HG02973 (cell line): ENCODE data around the gene STK25.

Experiments
- ATAC-seq: cut with Tn5 transposase; IDR thresholded peaks from one replicate; pipeline ENCODE4 v1.9.1; 2021; ENCODE audit warnings: moderate library complexity; ENCODE audit not compliant: unreplicated experiment

STK25 gene

DNA sequence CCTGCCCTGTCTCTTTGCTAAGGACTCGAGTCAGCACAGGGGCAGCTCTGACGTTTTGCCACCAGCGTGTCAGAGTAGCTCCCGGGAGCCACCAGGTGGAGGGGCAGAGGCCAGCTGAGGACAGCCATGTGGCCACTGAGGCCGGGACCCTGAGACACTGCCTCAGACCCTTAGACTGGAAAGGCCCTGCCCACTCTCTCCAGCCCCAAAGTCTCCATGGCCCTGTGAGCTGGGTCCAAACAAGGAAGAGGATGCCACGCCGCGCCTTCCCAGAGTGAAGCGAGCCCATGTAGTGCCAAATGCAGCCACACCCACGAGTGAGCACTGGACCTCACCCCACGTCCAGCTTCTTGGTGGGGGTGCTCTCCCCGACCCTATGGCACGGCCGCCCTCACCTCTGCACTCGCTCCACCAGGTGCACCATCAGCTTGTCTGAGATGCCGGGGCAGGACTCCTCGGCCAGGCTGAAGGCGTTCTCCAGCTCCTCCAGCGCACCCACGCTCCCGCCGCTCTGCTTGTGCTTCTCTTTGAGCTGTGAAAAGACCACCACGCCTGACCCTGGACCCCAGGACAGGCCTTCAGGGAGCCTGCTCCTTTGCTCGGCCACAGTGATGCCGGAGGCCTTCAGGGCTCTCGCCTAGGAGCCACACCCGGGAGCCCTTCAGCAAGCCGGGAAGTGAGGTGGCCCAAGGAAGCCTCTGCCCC is 12.2 kb downstream of the STK25 start:
- no peak for ATAC-seq

DNA sequence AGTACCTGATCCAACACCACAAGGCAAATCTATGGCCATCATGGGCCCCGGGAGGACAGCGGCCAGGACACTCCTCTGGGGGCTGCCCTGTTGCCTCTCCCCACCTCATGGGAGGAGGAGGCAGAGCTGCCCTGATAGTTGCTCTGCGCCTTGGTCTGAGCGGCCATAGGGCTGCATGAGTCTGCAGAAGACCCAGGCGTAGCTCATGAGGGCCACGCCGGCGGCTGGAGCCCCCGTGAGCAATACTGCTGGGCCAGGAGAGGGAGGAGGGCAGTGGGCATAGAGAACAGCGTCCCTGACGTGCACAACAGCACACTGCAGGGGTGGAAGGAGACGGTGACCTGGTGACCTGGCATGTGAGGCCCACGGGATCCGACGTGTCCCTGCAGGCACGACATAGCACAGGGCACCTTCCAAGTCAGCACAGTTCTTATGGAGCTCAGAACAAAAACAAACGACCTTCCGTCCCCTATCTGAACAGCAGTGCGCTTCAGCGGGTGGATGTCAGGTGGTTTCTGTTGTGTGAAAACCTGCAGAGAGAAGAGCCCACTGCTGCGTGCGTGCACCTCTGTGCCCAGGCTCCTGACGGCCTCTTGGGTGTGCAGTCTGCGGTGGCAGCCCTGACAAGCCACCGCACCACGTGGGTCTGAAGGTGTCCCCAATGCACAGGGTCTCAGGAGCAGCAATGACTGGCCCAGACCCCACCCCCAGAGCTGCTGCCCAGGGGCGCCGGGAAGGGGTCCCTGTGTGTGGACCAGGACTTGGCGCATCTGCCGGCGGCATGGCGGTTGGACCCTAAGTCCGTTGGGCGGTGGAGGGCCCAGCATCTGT is 13.0 kb downstream of the STK25 start:
- no peak for ATAC-seq

DNA sequence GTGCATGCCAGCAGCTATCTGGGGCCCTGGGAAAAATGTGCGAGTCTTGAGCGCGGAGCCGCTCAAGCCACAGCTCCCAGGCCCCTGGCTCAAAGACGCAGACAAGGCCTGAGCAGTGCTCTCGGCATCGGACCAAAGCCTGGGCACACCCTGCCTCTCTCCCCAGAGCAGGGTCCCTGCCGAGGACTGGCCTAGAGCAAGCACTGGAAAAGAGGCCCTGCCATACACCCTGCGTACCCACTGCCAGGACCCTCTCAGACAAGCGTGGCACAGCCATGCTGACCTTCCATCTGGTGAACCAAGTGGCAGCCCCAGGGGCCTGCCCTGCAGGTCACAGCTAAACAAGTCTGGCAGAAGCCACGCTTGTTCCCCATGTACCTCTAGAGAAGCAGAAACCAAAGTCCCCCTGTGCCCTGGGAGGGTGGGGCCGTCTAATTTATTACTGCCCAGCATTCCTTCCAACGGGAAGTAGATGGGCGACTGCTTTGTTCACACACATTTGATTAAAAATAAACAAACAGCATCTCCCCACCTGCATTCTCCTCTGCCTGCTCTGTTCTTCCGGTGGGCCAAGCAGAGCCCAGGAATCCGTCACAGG is 14.0 kb downstream of the STK25 start:
- ATAC-seq, result no peak

DNA sequence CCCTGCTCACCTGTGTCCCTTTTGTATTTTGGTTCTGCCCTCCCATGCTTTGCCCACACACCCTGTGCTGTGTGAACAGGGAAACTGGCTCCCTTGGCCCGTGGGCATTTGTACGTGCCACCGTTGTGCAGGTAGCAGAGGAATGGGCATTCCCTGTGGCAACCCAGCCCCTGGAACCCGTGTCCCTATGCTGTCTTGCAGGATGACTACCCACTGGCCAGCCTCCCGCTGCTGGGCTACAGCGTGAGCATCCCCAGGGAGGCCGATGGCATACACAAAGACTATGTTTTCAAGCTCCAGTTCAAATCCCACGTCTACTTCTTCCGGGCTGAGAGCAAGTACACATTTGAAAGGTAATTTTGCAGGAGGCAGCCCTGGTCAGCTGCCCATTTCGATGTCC is 15.3 kb downstream of the STK25 start:
- ATAC-seq, result no peak

DNA sequence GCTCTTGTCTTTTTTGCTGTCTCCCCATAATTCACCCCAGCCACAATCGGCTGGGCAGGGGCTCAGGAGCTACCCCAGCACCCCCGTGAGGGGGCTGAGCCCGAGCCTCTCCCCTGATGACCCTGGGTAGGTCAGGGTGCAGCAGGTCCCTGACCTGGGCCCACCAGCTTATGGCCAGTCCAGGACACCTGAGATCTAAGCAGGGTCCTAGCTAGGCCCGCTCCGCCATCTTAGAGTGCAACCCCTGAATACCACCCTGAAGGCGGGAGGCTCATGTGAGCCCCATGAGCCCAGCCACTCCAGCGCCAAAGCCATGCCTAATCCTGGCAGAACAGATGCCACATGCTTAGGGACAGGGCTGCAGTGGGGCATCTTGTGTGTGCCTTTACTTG is 16.2 kb downstream of the STK25 start:
- no peak for ATAC-seq

DNA sequence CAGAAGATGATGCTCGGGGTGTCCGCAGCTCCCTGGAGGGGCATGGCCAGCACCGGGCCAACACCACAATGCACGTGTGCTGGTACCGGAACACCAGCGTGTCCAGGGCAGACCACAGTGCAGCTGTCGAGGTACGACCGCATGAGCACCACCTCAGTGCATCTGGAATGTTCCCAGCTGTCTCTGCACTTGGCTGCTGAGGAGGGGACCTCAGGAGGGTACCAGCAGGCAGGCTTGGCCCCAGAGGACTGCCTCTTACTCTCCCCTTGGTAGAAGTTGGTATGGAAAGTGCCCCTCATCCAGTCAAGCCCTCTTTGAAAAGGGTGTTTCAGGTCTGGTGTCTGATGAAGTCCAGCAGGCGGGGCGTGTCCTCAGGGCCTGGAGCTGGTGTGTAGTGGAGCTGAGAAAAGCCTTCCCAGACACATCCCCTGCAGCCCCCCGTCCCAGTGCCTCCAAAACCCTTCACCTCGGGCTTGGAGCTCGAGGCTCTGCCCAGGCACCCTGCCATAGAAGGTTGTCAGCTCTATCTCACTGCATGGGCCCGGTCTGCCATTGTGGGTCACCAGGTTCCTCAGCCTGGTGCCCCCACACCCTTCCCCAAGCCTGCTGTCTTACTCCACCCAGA is 16.7 kb downstream of the STK25 start:
- no peak for ATAC-seq

DNA sequence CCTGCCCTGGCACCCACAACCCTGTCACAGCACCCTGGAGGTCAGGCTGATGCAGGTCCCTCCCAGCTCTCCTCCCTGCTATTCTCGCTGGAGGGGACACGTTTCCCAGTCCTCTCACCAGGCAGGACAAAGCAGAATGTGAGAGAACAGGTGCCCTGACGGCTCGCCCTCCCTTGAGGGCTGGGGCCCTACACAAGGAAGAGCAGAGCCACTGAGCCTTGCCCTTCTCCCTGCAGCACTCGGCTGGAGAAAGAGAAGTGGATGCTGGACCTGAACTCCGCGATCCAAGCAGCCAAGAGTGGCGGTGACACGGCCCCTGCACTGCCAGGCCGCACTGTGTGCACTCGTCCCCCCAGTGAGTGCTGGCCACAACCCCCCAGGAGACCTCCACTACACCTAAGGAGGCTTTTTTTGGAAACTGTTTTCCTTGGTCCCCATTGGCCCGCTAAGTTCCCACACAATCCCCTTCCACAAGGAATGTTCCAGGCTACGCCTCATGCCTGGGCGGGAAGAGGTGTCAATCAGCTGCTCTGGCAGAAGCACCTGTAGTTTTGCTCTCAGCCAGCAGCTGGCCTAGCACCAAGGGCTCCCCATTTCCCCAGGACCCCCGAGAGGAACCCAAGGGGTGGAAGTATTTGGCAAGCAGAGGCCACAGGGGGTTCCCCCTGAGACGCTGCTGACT is 17.4 kb downstream of the STK25 start:
- ATAC-seq, result no peak

DNA sequence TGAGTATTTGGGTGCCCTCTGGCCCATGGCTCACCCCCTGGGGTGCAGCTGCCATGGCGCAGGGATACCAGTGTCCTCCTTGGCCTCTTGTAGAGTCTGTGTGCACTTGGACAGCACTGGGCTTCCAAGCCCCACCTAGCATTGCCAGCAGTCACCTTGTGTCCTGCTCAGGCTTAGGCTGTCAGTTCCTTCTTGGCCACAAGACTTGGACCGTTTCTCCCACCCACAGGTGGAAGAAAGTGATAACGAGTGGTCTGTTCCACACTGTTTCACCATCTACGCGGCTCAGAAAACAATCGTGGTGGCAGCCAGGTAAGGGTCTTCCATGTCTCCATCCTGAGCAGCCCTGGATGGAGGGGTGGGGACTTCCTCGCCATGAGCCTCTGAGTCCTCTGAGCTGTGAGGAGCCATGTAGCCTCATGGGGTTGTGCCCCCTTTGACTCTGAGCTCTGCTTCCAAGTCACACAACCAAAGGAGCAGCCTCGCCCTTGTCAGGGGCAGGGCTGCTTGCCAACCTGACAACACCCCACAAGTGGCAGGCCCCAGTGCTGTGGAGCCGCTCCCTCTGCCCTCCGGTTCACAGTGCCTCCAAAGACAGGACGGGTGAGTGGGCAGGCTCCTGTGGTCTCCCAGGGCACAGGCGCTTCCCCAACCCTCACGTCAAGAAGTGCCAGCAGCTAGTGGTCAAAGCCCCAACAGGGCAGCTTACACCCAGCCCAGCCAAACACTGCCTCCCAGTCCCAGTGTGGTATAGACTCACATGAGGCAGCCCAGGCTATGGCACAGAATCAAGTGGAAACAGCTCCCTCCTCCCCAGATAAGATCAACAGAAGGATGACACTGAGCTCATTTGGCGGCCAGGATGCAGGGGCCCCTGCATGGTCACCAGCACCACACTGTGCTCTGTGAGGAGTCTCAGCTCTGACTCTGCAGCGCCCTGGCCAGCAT is 18.4 kb downstream of the STK25 start:
- no peak for ATAC-seq

DNA sequence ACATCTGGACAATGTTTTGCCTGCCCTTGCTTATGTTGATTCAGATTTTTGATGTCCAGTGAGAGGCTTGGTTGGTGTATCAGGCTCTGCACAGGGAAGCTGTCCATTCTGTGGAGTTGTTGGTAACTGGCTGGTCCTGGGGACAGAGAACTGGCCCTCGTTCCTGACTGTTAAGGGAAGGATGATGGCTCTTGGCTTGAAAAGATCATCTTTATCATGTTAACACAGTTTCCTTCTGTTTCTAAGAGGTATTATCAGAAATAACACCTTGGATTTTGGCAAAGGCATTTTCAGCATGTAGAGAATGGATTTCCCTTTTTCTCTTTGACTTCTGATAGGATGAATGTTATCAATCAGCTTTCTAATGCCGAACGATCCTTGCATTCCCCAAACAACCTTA is 19.3 kb downstream of the STK25 start:
- ATAC-seq, result no peak

DNA sequence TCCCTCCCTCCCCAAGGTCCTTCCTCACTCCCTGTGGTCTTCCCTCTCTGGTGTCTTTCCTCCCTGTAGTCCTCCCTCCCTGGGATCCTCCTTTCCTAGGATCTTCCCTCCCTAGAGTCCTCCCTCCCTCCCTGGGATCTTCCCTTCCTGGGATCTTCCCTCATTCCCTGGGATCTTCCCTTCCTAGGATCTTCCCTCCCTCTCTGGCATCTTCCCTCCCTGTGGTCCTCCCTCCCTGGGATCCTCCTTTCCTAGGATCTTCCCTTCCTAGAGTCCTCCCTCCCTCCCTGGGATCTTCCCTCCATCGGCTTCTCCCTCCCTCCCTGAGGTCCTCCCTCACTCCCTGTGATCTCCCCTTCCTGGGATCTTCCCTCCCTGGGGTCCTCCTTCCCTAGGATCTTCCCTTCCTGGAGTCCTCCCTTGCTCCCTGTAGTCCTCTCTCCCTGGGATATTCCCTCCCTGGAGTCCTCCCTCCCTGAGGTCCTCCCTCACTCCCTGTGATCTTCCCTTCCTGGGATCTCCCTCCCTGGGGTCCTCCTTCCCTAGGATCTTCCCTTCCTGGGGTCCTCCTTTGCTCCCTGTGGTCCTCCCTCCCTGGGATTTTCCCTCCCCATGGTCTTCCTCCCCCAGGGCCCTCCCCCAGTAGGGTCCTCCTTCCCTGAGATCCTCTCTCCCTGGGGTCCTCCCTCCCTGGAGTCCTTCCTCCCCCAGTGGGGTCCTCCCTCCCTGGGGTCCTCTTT is 23.0 kb downstream of the STK25 start:
- ATAC-seq, result no peak

DNA sequence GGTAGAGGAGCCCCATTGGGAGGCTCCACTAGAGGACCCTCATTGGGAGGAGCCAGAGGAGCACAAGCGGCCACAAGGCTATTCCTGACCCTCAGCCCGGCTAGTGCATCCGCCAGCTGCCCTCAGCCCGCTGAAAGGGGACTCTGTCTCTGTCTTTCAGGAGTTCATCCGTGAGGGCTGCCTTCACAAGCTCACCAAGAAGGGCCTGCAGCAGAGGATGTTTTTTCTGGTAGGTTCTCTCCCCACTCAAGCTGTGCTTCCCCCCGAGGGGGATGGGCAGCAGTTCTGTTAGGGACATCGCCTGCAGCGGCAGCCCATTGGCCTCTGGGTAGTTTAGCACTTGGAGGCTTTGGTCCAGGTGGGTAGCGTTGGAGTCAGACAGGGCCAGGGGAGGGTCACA is 25.1 kb downstream of the STK25 start:
- ATAC-seq, result no peak

DNA sequence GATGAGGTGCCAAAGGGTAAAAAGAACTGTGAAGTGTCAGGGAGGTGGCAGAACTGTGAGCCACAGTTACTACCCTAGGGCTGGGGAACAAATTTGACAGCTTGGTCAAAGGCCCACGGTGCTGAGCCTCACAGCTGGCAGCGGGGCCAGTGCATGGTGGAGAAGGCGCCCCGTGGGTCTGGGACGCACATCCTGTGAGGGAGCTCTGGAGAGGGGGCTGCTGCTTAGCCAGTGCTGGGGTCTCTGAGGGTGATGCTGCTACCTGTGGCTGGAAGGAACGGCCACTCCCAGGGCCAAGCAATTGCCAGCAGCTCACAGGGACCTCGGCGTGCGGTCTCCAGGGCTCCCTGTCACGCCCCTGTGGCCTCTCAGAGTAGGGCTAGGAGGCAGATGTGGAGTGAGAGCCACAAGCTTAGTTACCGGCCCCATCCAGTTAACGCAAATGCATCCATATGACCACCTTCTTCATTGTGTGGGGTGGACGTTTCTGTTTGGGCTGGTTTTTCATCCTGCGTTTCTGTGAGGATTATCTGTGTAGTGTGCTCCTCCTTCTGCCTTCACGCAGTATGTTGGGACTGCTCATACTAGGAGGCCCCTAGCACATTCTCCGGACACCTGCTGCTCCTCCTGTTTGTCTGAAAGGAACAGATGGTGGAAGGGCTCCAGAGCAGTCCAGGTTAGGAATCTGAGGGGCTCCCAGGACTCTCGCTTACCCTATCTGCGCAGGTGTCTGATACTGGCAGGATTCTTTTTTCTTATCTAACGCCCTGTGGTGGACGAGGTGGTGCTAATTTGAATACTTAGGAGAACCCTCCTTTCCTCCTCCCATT is 26.0 kb downstream of the STK25 start:
- no peak for ATAC-seq

DNA sequence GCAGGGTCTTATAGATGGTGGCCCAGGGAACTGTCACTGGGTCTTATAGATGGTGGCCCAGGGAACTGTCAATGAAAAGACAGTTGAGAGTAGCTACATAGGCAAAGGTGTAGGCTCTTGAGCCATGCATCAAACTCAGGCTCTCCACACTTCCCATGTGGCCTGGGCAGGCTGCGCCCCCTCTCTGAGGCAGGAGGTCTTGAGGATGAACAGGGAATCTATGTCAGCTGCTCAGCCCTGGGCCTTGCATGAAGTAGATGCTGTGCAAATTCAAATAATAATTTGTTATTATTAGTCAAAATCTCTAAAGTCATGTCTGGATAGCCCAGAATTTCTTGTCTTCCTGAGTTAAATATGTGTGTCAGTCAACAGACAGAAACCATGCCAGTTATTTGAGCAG is 26.7 kb downstream of the STK25 start:
- ATAC-seq, result no peak

DNA sequence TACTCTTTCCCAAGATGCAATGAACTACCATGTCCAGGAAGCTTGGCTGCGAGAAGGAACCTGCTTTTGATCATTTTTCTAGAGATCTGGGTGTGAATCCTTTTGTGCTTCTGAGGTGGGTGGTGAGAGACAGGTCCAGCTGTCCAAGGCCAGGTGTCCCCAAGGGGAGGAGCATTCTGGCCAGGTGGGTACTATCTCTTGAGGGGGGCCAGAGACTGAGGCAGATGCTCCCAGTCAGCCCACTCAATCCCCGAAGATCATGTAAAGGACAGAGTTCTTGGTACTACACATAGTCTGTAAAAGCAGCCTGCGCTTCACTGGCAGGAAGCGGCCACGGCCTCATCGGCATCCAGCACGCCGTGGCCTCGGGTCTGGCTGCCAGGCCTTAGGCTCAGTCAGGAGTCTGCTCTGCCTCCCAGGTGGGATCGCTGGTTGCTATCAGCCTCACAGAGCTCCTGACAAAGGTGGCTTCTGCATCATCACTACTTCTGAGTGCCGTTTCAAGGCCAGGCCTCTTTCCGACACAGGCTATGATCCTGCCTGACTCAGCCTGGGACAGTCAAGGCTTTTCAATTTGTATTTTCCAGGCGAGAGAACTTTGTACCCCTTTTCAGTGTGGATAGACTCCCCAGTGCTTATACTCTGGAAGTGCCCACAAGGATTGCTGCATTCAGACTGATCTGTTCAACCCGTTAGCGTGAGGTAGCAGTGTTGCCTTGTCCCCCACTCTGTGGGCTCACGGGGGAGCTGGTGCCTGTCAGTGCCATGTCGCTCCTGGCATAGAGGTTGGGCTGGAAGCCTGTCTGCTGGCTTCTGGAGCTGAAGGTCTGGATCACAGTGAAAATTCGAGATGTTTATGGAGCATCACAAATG is 29.1 kb downstream of the STK25 start:
- ATAC-seq, result no peak

DNA sequence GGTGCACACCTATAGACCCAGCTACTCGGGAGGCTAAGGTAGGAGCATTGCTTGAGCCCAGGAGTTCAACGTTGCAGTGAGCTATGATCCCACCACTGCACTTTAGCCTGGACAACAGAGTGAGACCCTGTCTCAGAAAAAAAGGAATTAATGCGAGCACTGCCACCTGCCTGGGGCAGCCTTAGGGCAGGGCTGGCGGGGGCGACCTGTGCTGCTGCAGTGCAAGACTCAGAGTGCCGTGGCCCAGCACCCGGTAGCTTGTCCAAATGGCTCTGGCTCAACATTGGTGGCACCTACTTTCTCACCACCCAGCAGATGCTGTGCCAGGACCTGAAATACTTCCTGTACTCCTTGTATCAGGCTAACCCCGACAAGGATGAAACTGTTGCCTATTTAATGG is 30.2 kb downstream of the STK25 start:
- no peak for ATAC-seq

DNA sequence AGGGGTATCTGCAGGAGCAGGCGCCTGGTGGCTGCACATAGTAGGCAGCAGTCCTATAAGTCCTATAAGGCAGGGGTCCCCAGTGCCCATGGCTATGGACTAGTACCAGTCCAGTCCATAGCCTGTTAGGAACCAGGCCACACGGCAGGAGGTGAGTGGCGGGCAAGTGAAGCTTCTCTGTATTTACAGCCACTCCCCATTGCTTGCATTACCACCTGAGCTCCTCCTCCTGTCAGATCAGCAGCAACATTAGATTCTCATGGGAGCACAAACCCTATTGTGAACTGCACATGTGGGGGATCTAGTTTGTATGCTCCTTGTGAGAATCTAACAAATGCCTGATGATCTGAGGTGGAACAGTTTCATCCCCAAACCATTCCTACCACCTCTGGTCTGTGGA is 33.1 kb downstream of the STK25 start:
- no peak for ATAC-seq

DNA sequence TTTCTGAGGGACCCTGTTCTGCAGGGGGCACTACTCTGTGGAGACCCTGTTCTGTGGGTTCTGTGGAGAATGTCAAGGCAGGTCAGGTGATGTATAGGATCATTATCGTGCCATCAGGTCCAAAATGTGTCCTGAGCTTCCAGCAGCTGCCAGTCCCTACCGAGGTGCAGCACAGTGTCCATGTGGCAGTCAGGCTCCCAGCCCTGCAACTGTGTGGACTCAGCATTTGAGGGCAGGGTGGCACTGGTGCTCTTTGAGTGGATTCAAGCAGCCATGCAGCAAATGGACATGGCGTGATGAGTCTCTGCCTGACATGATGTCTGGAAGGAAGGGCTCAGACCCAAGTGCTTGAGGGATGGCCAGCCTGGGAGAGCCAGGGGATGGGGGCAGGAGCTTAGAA is 35.0 kb downstream of the STK25 start:
- ATAC-seq, result no peak

DNA sequence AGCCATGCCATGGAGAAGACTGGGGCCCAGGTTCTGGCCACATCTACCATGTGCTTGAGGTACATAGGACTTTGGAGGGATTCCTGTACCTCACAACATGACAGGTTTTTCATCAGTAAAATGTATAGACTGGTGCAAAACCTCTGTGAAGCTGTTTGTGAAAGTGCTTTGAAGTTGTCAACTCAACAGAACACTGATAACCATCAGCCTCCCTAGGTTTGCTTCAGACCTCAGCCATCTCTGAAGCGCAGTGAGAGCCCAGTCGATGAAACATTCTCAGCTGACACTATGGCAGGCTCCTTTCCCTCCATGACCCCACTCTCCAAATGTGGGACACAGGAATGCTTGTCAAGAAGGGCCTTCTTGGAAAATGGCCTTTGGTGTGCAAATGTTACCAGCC is 38.6 kb downstream of the STK25 start:
- ATAC-seq, result no peak
